HG02759 (cell line): ENCODE measurements around the gene LHFPL6.

Source experiments
- ATAC-seq: cut with Tn5 transposase; IDR thresholded peaks from one replicate; pipeline ENCODE4 v1.9.1; 2021; ENCODE audit warnings: mild to moderate bottlenecking, moderate library complexity; ENCODE audit not compliant: unreplicated experiment

LHFPL6 gene

GRCh38 chr13:39397226-39397895, 205.6 kb downstream of the LHFPL6 start:
- no peak for ATAC-seq

GRCh38 chr13:39394796-39395678, 208.0 kb downstream of the LHFPL6 start:
- no peak for ATAC-seq

GRCh38 chr13:39391761-39392160, 211.2 kb downstream of the LHFPL6 start:
- no peak for ATAC-seq

DNA sequence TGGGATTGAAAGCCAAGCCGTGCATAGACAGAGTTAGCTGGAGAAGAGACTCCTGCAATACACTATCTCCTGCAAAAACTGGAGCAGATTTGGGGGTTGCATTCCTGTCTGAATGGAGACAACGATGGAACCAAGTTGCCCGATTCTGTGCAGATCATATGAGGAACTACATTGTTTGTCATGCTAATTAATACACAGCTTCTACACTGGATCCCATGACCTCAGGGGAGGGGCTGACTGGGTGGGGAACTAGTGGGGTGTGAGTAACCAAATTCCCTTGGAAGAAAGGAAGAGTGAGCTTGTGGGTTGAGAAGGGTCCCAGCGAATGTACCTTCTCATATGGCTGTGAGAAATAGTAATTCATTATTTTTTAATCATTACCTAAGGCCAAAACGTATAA, 214.0 kb downstream of the LHFPL6 start:
- no peak for ATAC-seq

DNA sequence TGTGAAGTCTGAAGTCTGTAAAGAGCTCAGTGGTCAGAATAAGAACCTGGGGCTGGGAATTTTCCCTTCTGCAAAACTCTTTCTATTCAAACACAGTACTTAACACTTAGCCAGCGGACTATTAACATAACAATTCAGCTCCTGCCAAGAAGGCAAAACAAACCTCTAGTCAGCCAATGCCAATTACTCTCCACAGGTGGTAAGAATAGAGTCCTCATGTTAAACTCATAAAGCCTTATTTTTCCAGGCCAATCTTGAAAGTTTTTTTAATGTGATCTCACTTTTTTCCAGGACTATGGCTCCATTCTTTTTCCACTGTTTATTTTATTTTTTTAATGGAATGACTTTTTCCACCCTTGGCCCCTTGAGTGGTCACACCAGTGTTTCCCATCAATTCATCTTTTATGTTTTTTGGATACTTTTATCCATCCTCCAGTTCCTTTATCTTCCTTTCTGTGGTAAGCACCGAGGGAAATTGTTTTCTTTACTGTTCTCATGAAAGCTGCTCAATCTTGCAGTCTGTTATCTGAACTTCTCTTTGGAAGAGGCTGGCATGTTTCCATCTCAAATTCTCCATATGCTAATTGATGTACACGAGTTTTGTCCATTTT, 217.3 kb downstream of the LHFPL6 start:
- ATAC-seq, result no peak

DNA sequence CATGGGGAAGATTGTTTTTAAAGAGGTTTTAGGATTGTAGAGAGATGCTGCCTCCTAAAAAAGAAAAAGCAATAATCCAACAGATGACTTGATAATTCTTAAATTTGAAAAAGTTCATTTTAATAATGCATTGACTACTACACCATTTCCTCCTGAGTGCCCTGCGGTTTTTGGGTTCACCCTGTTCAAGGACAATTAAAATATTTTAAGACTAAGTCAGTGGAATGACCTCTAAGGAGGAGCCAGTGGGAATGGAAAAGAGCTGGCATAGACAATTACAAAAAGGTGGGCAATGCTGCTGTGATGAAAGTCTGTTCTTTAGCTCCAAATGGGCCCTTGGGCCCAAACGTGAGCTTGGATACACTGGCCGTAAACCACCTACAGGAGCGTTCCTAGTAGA, 217.8 kb downstream of the LHFPL6 start:
- ATAC-seq, result no peak

DNA sequence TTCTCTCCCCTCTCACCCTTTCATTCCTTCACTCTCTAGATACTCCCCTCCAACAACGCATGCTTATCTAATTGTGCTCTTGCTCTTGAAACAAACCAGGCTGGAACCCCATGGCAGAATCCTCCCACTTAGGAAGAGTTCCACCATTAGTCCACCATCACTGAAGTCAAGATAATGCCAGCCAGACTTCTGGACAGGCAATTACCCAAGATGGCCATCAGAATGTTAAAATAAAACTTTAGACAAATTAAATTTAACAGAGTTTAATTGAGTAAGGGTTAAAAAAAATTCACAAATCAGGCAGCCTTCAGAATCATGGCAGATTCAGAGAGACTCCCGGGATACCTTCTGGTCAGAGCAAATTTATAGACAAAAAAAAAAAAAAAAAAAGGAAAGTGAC, 221.5 kb downstream of the LHFPL6 start:
- no peak for ATAC-seq

- ATAC-seq, result no peak
Measured at GRCh38 chr13:39379667-39380655, 223.0 kb downstream of the LHFPL6 start.

- ATAC-seq, result peak; percentile 92
Measured at GRCh38 chr13:39379118-39379517, 223.9 kb downstream of the LHFPL6 start.

DNA sequence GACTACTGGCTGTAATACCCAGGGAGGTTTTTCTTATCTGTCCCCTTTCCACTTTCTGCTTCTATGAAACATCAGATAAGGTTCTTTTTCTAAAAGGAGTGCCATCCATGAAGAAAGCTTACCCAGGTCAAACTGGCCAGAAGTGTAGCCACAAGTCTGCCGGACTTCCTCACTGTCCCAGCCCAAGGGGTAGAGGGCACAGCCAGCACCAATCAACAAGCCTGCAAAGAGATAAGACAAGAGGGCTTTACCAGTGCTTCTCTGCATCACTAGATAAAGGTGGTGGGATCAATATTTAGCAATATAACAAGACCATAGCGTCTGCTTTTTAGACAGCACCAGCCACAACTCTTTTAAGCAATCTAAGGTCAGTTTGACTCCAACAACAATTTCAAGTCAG, 224.7 kb downstream of the LHFPL6 start:
- no peak for ATAC-seq

- no peak for ATAC-seq
Measured at GRCh38 chr13:39377699-39378098, 225.3 kb downstream of the LHFPL6 start.

DNA sequence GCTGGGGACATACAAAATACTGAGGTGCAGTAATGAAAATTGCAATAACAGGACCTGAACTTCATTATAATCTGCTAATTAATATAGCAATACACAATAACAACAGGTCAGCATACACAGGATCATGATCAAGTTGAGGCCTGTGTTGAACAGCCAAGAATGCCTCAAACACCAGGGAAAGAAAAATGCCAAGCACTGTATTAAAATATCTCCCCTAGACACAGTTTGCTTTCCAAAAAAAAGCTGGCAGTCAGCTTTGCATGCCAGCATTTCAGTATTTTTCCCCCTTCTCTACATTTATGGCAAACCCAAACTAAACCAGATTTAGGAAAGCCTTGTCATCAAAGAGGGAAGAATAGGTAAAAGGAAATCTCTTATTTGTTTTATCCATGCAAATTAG, 226.9 kb downstream of the LHFPL6 start:
- no peak for ATAC-seq

DNA sequence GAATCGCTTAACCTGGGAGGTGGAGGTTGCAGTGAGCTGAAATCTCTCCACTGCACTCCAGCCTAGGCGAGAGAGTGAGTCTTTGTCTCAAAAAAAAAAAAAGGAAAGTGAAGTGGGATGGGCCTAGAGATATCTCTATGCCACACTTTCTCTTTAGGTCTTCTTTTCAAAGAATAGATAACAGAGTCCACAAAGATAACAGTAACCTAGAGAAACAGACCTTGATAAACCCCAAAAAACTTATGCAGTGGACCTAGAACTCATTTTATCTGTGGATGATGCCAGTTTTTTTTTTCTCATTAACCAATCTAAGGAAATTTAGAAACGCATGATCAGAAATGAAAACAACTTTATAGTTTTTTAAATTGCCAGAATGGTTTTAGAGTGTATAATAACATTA, 227.4 kb downstream of the LHFPL6 start:
- ATAC-seq, result no peak

DNA sequence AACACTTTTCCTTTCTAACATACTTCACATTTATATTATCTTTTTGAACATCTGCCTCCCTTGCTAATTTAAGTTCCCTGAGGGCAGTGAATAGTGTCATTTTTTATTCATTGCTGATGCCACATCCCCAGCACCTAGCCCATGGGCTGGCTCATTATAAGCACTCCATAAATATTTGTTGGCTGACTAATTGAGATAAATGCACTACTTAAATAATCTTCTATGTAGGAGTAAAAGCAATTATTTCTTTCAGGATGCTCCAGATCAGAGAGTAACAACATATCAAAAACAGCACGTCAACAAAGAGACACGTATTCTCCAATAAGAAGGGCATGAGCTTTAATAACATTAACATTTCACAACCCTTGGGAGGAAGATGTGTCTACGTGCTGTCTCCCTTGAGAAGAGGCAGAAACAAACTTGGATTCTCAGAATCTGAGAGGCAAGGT, 228.2 kb downstream of the LHFPL6 start:
- no peak for ATAC-seq

- ATAC-seq, result no peak
Measured at GRCh38 chr13:39373145-39373544, 229.8 kb downstream of the LHFPL6 start.

GRCh38 chr13:39371706-39372105, 231.3 kb downstream of the LHFPL6 start:
- ATAC-seq, result no peak

GRCh38 chr13:39370554-39370953, 232.4 kb downstream of the LHFPL6 start:
- no peak for ATAC-seq

DNA sequence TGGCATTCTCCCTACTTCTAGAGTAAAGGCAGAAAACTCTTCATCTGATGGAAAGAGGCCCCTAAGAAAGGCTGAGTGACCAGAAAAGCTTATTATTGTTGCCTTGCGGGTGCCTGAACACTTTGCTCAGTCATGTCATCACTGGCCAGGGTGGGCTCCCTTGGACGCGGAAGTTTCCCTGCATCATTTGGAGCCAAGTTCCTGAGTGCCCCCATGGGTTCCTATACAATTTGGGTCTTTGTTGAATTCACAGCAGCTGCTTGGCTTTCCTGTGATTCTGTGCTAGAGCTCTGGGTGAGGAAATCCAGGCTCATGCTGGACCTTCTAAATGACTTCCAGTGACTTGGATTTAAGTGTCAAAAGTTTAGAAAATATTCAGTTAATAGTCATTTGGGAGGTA, 232.9 kb downstream of the LHFPL6 start:
- ATAC-seq, result no peak

DNA sequence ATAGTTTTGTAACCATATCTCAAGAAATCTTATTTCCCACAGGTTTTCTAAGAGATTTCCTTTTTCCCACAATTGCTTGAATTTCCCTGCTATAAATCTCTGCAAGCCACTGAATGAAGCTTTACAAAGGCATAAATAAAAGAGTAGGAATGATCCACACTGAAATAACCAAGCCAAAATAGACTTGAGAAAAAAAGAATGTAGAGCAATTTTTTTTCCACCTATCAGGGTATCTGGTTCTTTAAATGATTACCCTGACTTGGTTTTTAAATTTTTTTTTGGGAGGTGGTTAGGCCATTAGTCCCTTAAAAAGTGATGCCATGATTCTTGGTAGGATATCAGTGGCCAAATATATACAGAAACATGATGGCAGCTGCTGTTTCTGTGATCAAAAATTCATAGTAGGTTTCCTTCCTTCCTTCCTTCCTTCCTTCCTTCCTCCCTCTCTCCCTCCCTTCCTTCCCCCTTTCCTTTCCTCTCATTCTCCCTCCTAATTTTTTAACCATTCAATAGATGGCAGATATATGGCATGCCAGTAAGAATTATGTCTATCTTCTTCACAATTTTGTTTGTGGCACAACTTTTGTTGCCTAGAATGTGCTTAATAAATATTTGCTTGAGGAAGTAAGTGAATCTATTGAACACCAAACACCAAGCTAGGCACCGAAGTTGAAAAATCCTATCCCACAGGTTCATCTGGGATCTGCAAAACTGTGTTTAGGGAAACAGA, 233.7 kb downstream of the LHFPL6 start:
- ATAC-seq, result no peak

DNA sequence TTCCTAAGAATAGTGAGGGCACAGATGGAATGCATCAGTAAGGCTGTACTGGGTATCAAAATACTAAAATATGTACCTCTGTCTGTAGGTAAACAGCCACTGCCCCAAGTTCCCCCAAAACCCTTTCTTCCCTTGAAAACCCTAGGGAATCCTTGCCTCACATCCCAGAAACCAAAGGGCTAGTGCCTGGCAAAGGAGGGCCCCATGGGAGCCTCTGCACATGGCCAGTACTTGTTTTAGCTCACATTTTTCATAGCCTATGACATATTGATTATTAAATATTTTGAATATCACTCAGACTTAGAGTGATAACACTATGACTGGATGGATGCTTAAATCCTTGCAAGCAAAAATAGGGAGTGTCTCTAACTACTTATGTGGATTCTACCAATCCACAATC, 237.1 kb downstream of the LHFPL6 start:
- no peak for ATAC-seq
